NB4 (cell line): Measurements from ENCODE around the gene NFE2L3.
"Not testable (repeated sequence)": the region's sequence is repeated elsewhere in the genome, so short reads cannot be mapped to it uniquely, and the experiment has no call there.

Source experiments
- DNase-seq: peaks from one replicate; pipeline ENCODE4 v3.0.0; 2010; ENCODE audit warnings: low read depth
- H3K4me3 ChIP-seq: one replicate; pipeline ENCODE4 v1.5.1; 2011; ENCODE audit warnings: mild to moderate bottlenecking, low read depth, low read length, moderate library complexity
- MYC ChIP-seq: IDR thresholded peaks from 2 replicates; pipeline ENCODE4 v1.6.1; 2011; ENCODE audit warnings: low read depth, low read length
- POLR2A ChIP-seq: IDR thresholded peaks from 2 replicates; pipeline ENCODE4 v1.6.1; 2011; ENCODE audit warnings: mild to moderate bottlenecking; ENCODE audit not compliant: insufficient read length; ENCODE audit errors: extremely low read depth
- TF ChIP-seq, protein P1 (sequence below): IDR thresholded peaks from 2 replicates; pipeline ENCODE4 v1.6.1; 2011; ENCODE audit warnings: low read depth, low read length
- TF ChIP-seq, protein P2 (sequence below): IDR thresholded peaks from one replicate; pipeline ENCODE4 v1.5.1; 2012; ENCODE audit warnings: low read depth, low read length

The NFE2L3 gene

DNA sequence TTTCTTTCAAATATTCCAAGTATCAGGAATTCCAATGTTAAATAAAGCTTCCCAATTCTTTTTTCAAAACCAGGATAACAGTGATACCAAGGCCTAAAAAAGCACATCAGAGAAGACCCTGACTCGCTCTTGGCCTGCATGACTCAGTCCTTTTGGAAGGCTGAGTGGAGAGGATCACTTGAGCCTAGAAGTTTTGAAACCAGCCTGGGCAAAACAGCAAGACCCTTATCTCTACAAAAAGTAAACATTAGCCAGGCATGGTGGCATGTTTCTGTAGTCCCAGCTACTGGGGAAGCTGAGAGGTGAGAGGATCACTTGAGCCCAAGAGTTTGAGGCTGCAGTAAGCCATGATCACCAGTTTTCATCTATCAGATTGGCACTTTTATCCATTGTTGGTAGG lies 18.7 kb downstream of the NFE2L3 start:
- no peak overlapping the region for H3K4me3 ChIP-seq
- DNase-seq, result no peak
- TF ChIP-seq, protein P1, sequence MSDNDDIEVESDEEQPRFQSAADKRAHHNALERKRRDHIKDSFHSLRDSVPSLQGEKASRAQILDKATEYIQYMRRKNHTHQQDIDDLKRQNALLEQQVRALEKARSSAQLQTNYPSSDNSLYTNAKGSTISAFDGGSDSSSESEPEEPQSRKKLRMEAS, result no peak
- TF ChIP-seq, protein P2, sequence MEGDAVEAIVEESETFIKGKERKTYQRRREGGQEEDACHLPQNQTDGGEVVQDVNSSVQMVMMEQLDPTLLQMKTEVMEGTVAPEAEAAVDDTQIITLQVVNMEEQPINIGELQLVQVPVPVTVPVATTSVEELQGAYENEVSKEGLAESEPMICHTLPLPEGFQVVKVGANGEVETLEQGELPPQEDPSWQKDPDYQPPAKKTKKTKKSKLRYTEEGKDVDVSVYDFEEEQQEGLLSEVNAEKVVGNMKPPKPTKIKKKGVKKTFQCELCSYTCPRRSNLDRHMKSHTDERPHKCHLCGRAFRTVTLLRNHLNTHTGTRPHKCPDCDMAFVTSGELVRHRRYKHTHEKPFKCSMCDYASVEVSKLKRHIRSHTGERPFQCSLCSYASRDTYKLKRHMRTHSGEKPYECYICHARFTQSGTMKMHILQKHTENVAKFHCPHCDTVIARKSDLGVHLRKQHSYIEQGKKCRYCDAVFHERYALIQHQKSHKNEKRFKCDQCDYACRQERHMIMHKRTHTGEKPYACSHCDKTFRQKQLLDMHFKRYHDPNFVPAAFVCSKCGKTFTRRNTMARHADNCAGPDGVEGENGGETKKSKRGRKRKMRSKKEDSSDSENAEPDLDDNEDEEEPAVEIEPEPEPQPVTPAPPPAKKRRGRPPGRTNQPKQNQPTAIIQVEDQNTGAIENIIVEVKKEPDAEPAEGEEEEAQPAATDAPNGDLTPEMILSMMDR, result no peak
- no peak for TF ChIP-seq POLR2A

DNA sequence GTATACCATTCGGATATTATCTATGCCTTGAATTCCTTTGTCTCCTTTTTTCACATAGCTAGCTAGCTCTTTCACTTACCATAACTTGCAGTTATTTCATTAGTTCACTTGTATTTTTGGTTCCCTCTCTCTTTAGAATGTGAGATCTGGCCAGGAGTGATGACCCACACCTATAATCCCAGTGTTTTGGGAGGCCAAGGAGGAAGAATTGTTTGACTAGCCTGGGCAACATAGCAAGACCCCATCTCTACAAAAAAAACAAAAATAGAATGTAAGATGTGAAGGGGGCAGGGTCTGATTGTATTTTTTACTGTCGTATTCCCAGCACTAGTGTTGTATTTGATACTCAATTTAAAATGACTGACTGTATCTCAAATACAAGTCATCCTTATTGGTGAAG lies 19.6 kb downstream of the NFE2L3 start:
- TF ChIP-seq MYC (no peak), POLR2A (no peak)
- TF ChIP-seq, protein P1, result no peak
- TF ChIP-seq, protein P2, result no peak
- H3K4me3 ChIP-seq, result no peak overlapping the region
- no peak for DNase-seq

DNA sequence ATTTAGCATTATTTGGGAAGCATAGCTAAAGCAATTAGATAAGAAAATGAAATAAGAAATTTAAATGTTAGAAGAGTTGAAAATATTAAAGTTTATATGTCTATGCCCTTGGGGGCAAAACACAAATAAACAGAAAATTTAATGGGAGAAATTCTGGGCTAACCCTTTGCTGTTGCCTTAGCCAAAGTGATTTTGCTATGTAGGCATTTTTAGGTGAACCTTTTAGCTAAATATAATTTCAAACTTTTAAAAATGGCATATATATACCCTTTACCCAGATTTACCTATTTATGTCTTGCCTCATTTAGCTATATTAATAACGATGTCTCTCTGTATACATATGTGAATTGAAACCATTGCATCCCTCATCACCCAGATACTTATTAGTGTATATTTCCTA lies 20.1 kb downstream of the NFE2L3 start:
- no peak overlapping the region for H3K4me3 ChIP-seq
- no peak for DNase-seq
- TF ChIP-seq, protein P2, result no peak
- no peak for TF ChIP-seq MYC
- TF ChIP-seq, protein P1, result no peak
- TF ChIP-seq POLR2A, result no peak

DNA sequence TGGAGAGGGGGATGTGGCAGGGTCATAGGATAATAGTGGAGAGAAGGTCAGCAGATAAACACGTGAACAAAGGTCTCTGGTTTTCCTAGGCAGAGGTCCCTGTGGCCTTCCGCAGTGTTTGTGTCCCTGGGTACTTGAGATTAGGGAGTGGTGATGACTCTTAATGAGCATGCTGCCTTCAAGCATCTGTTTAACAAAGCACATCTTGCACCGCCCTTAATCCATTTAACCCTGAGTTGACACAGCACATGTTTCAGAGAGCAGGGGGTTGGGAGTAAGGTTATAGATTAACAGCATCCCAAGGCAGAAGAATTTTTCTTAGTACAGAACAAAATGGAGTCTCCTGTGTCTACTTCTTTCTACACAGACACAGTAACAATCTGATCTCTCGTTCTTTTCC lies 23.9 kb downstream of the NFE2L3 start:
- H3K4me3 ChIP-seq, result not testable (repeated sequence)

DNA sequence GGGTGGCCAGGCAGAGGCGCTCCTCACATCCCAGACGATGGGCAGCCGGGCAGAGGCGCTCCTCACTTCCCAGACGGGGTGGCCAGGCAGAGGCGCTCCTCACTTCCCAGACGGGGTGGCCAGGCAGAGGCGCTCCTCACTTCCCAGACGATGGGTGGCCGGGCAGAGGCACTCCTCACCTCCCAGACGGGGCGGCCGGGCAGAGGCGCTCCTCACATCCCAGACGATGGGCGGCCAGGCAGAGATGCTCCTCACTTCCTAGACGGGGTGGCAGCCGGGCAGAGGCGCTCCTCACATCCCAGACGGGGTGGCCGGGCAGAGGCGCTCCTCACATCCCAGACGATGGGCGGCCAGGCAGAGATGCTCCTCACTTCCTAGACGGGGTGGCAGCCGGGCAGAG lies 24.7 kb downstream of the NFE2L3 start:
- not testable (repeated sequence) for DNase-seq, H3K4me3 ChIP-seq

More for the DNA sequence above, 23.9 kb downstream of the NFE2L3 start:
- not testable (repeated sequence) for DNase-seq

DNA sequence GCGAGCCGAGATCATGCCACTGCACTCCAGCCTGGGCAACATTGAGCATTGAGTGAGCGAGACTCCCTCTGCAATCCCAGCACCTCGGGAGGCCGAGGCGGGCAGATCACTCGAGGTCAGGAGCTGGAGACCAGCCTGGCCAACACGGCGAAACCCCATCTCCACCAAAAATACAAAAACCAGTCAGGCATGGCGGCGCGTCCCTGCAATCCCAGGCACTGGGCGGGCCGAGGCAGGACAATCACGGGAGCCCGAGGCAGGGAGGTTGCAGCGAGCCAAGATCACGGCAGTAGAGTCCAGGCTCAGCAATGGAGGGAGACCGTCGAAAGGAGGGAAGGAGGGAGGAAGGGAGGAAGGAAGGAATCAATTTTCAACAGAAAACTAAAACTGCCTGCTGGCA lies 25.3 kb downstream of the NFE2L3 start:
- not testable (repeated sequence) for DNase-seq, H3K4me3 ChIP-seq

DNA sequence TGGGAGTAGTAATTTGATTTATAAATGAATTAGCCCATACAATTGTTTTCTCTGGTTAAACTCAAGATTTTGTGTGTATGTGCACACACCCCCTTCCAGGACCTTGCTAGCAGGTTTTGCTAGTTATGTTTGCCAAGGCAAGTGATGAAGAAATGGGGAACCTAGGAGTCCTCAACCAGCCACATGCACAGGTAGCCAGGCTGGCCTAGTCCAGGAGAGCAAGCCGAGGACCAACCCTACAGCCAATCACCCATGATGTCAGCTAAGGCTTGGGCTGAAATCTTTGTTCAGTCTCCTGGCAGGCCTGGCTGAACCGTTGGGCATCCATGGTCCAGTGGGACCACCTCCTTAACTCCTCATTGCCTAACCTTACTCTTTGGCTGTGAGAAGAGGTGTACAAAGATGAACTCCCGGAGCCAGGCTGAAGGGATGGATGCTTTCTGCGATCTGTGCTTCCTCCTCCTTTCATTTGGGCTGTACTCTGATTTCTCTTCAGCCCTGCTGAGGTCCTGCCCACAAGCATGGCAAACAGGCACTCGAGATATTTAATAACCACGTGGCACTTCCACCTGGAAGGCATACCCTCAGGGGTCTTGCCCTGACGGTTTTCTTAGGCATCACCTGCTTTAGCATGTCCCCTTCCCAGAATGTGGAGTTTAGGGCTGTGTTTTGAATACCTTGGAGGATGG lies 26.4 kb downstream of the NFE2L3 start:
- TF ChIP-seq, protein P1, result no peak
- TF ChIP-seq, protein P2, result no peak
- TF ChIP-seq POLR2A (no peak), MYC (no peak)
- DNase-seq, result no peak
- H3K4me3 ChIP-seq, result no peak overlapping the region

DNA sequence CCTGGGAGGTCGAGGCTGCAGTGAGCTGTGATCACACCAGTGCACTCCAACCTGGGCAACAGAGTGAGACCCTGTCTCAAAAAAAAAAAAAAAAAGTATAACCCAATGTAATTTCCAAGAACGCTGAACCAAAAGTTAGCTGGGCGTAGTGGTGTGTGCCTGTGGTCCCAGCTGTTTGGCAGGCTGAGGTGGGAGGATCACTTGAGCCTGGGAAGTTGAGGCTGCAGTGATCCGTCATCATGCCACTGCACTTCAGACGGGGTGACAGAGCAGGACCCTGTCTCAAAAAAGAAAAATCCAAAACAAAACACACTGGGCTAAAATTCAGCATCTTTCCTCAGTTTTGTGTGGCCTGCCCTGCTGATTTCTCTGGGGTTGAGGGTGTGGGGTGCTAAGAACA lies 27.4 kb downstream of the NFE2L3 start:
- no peak overlapping the region for H3K4me3 ChIP-seq
- no peak for DNase-seq
- TF ChIP-seq POLR2A (no peak), MYC (no peak)
- TF ChIP-seq, protein P2, result no peak
- TF ChIP-seq, protein P1, result no peak
